AG04450 (cell line): ENCODE results near the gene TACC2. TPM values are rescaled to one million over a fixed set of nuclear protein-coding genes. Genes with fewer than 3 reads are reported as not detected.

Experiments used
- CTCF ChIA-PET: fragments of 300-600, 350-600 bp; formaldehyde crosslinking; extraction: SDS; loops from one replicate; lab custom pipeline; 2022; ENCODE audit warnings: antibody characterized with exemption, inconsistent platforms; lab: Charles Lee
- POLR2A ChIA-PET: fragments of 350-600 bp; formaldehyde crosslinking; extraction: SDS; loops from one replicate; lab custom pipeline; 2021; ENCODE audit warnings: antibody characterized with exemption, inconsistent platforms; lab: Yijun Ruan, JAX
- DNase-seq: peaks from one replicate; pipeline ENCODE4 v3.0.0-alpha.2; 2011; ENCODE audit warnings: low read depth, low spot score
- H3K27ac ChIP-seq: one replicate; pipeline ENCODE4 v1.5.1; 2012; ENCODE audit warnings: low read depth, low read length, control low read depth
- H3K27me3 ChIP-seq: one replicate; pipeline ENCODE4 v1.6.0; 2012; ENCODE audit warnings: low read length; ENCODE audit not compliant: control insufficient read depth, insufficient read depth
- H3K4me3 ChIP-seq: 2 replicates; pipeline ENCODE4 v1.5.1; 2011; ENCODE audit warnings: mild to moderate bottlenecking, low read depth, low read length, control low read depth
- H3K9me3 ChIP-seq: 2 replicates; pipeline ENCODE4 v1.5.1; 2012; ENCODE audit warnings: low read length; ENCODE audit not compliant: control insufficient read depth, insufficient read depth
- CTCF ChIP-seq: IDR thresholded peaks from 2 replicates; pipeline ENCODE4 v1.5.1; 2011; ENCODE audit warnings: low read depth, low read length, control low read depth, inconsistent platforms
- polyA plus RNA-seq: library from polyadenylated mRNA; depleted of rRNA; stranded (reverse); fragments of >200 nt; gene quantifications from 2 replicates; pipeline ENCODE4 v1.2.3, GENCODE V29; 2011

TACC2 gene
- polyA plus RNA-seq, 1 experiment, result 16.8 TPM

DNA sequence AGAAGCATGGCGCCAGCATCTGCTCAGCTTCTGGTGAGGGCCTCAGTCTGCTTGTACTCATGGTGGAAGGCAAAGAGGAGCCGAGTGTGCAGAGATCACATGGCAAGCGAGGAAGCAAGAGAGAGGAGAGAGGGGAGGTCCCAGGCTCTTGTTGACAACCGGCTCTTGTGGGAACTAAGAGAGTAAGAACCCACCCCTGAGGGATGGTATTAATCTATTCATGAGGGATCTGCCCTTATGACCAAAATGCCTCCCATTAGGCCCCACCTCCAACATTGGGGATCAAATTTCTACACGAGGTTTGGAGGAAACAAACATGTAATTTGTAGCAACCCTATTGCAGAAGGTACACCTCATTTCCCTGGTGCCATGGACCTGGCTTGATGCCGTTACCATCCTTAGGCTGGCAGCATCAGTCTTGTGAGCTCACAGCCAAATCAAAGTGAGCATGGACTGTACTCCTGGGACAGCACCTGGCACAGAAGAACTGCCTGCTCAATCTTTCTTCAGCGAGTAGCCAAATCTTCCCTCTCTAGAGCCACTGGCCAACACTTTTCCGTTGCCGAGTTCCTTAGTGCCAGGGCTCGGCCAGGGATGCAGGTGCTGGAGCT, 288.7 kb downstream of the TACC2 start:
- TF ChIP-seq CTCF, result no peak
- H3K27ac ChIP-seq, result no peak overlapping the region
- H3K27me3 ChIP-seq, result no peaks in the 10 kb centered on the region
- DNase-seq, result no peak
- CTCF ChIA-PET, result interaction anchor here (0.6 to 2.1 kb wide), 3 partner anchors 8 to 101 kb away, joined by 3 to 24 read pairs (median 5); no protein-coding TSS in a partner anchor
- no peak overlapping the region for H3K4me3 ChIP-seq
- POLR2A ChIA-PET, result no interaction called here
- no peaks in the 10 kb centered on the region for H3K9me3 ChIP-seq

- DNase-seq, result no peak
- ChIA-PET CTCF (interaction anchor here (0.9 to 2.4 kb wide), 11 partner anchors 8 to 287 kb away, joined by 3 to 22 read pairs (median 4); no protein-coding TSS in a partner anchor), POLR2A (no interaction called here)
- Histone ChIP-seq H3K9me3 (no peaks in the 10 kb centered on the region), H3K27me3 (no peaks in the 10 kb centered on the region), H3K4me3 (no peak overlapping the region), H3K27ac (no peak overlapping the region)
- peak; percentile 63 for TF ChIP-seq CTCF
Measured at GRCh38 chr10:122279725-122280141, 290.8 kb downstream of the TACC2 start.

GRCh38 chr10:122280156-122280555, 291.2 kb downstream of the TACC2 start:
- no peaks in the 10 kb centered on the region for H3K27me3 ChIP-seq
- DNase-seq, result no peak
- no peak for TF ChIP-seq CTCF
- POLR2A ChIA-PET, result no interaction called here
- no peak overlapping the region for H3K27ac ChIP-seq
- CTCF ChIA-PET, result interaction anchor here (0.9 to 2.4 kb wide), 11 partner anchors 8 to 287 kb away, joined by 3 to 22 read pairs (median 4); no protein-coding TSS in a partner anchor
- no peaks in the 10 kb centered on the region for H3K9me3 ChIP-seq
- no peak overlapping the region for H3K4me3 ChIP-seq

- Histone ChIP-seq H3K9me3 (no peaks in the 10 kb centered on the region), H3K27ac (no peak overlapping the region), H3K27me3 (no peaks in the 10 kb centered on the region), H3K4me3 (no peak overlapping the region)
- DNase-seq, result no peak
- POLR2A ChIA-PET, result no interaction called here
- TF ChIP-seq CTCF, result no peak
- CTCF ChIA-PET, result interaction anchor here (1.3 to 2.4 kb wide), 3 partner anchors 13 to 284 kb away, joined by 4 to 12 read pairs (median 5); no protein-coding TSS in a partner anchor
Measured at GRCh38 chr10:122281018-122281626, 292.2 kb downstream of the TACC2 start.

DNA sequence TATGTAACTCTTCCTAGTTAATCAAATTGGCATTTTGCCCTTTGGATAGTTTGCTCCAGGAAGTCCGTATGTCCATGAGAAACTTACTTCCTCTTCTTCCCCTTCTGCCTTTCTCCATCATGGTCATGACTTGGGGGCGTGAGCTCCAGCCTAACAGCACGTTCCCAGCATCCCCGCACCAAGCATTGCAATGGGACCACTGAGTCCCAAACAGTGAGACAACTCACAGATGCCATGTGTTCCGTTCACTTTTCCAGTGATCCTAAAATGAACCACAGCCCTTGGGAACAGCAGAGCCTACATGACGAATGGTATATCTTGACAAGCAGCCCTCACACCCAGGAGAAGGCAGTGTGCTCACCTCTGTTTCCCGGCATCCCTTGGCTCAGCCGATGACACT, 292.8 kb downstream of the TACC2 start:
- POLR2A ChIA-PET, result no interaction called here
- no peaks in the 10 kb centered on the region for H3K9me3 ChIP-seq
- no peak overlapping the region for H3K4me3 ChIP-seq
- no peak for TF ChIP-seq CTCF
- DNase-seq, result no peak
- no peak overlapping the region for H3K27ac ChIP-seq
- CTCF ChIA-PET, result interaction anchor here (1.0 to 1.9 kb wide), 4 partner anchors 13 to 283 kb away, joined by 4 to 5 read pairs (median 4); no protein-coding TSS in a partner anchor
- no peaks in the 10 kb centered on the region for H3K27me3 ChIP-seq
